ENCODE data around the gene EVX1.

The EVX1 gene

DNA sequence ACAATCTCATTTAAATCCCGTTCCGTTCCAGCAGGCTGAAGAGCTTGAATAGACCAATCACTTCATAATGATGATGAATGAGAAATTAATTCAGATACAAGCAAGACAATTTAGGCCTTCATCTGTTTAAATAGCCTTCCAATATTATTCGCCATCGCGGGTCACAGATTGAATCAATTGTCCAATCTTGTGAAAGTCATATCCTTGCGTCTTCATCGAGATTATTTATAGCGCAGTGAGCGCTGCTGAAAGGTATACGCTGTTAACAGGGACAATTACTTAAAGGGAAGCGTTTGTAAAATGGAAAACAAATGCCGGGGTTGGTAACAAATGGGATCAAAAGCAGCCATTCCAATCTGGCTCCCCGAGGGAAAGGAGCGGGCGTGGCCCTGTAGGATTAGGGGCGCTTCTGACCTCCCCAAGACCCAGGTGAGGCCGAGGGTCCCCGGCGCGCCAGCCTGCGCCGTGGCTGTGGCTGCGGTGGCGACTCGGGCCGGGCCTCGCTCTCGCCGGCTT lies 8.6 kb downstream of the EVX1 start:
- in situ Hi-C loops (cut with HindIII; ENCODE audit: low pct_unique_long_range_greater_than_20kb, low sequenced_read_pairs) = no loop called here
- no peak for TF ChIP-seq JUND (IDR thresholded peaks at IDR 0.05; ENCODE audit: low read depth)
- no peak for DNase-seq (ENCODE audit: low read depth in 1 of 2, low spot score in 1 of 2)

DNA sequence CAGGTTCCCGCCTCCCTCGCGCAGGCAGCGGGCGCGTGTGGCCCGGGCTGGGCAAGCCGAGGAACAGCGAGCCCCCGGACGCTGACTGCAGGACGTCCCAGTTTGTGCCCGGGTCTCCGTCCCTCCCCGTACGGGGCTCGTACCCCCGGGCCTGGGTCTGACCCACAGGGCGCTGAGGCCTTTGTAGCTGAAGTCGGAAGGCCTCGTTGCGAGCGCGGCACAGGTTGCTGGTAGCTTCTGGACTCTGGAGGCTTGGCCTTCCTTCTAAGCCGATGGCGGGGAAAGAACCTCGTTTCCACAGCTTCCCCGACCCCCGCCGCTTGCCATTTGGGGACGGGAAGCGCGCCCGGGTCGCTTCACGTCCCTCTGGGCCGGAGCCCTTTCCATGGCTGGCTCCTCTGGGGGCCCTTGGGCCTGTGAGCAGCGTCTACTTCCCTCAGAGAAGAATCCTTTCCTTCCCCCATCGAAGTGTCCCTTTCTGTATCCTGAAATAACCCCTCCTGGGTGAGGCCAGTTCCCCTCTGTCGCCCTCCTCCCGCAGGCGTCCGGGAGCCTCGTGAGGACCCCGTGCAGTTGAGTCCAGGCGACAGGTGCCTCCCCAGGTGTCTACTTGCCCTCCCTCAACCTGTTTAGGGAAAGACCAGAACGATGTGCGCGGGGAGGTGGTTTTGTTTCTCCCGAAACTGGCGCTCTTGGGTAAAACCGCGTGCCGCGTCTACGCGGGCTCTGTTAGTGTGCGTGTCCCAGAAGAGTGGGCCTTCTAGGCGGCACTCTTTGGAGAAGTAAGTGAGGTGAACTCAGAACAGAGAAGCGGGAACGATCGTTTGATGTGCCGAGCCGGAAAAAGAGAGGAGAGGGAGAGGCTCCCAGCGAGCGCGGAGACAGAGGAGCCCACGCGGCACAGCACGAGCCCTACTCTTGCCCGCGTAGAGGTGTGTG lies 9.3 kb downstream of the EVX1 start:
- no peak for TF ChIP-seq JUND (IDR thresholded peaks at IDR 0.05; ENCODE audit: low read depth)
- in situ Hi-C loops (cut with HindIII; ENCODE audit: low pct_unique_long_range_greater_than_20kb, low sequenced_read_pairs) = no loop called here
- no peak for DNase-seq (ENCODE audit: low read depth in 1 of 2, low spot score in 1 of 2)

DNA sequence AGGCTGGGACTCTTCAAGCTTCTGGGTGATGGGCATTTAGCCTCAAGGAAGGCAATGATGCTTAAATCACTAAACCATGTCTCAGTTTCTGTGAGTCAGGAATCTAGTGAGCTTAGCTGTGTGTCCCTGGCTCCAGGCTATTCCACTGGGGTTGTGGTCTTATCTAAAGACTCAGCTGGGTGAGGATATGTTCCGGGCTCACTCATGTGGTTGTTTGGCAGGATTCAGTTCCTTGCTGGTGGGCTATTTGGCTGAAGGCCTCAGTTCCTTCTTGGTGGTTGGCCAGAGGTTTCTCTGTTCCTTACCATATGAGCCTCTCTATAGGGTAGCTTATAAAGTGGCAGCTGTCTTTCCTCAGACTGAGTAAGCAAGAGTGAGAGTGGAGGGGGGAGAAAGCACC lies 12.0 kb downstream of the EVX1 start:
- TF ChIP-seq JUND (IDR thresholded peaks at IDR 0.05; ENCODE audit: low read depth) = no peak
- no peak for DNase-seq (ENCODE audit: low read depth in 1 of 2, low spot score in 1 of 2)
- in situ Hi-C loops (cut with HindIII; ENCODE audit: low pct_unique_long_range_greater_than_20kb, low sequenced_read_pairs) = no loop called here

- peak in 1 of 2 experiments; percentile 69 for DNase-seq (ENCODE audit: low read depth in 1 of 2, low spot score in 1 of 2)
- in situ Hi-C loops (cut with HindIII; ENCODE audit: low pct_unique_long_range_greater_than_20kb, low sequenced_read_pairs) = no loop called here
- TF ChIP-seq JUND (IDR thresholded peaks at IDR 0.05; ENCODE audit: low read depth) = peak; percentile 93
Measured at GRCh38 chr7:27260211-27260610, 17.6 kb downstream of the EVX1 start.

- DNase-seq (ENCODE audit: low read depth in 1 of 2, low spot score in 1 of 2) = no peak
- in situ Hi-C loops (cut with HindIII; ENCODE audit: low pct_unique_long_range_greater_than_20kb, low sequenced_read_pairs) = no loop called here
- TF ChIP-seq JUND (IDR thresholded peaks at IDR 0.05; ENCODE audit: low read depth) = no peak
Measured at GRCh38 chr7:27262121-27262520, 19.5 kb downstream of the EVX1 start.

DNA sequence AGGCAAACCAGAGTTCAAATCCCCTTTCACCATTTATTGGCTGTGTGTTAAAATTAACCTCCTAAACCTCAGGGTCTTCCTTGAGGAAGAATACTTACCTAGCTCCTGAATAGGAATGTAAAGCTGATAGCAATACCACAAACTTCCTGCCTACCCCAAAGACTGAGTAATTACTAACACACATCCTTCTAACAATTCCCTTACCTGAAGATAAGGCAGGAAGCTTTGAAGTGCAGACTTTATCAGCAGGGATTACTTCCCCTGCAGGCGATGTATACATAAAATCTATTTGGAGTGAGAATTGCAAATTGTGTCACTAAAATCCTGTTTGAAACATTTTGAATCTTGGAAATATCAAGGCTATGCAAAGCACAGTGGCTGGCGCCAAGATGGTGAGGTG lies 21.2 kb downstream of the EVX1 start:
- DNase-seq (ENCODE audit: low read depth in 1 of 2, low spot score in 1 of 2) = no peak
- in situ Hi-C loops (cut with HindIII; ENCODE audit: low pct_unique_long_range_greater_than_20kb, low sequenced_read_pairs) = no loop called here
- TF ChIP-seq JUND (IDR thresholded peaks at IDR 0.05; ENCODE audit: low read depth) = no peak

GRCh38 chr7:27269455-27269854 lies 26.9 kb downstream of the EVX1 start:
- in situ Hi-C loops (cut with HindIII; ENCODE audit: low pct_unique_long_range_greater_than_20kb, low sequenced_read_pairs) = no loop called here
- DNase-seq (ENCODE audit: low read depth in 1 of 2, low spot score in 1 of 2) = no peak
- no peak for TF ChIP-seq JUND (IDR thresholded peaks at IDR 0.05; ENCODE audit: low read depth)

- TF ChIP-seq JUND (IDR thresholded peaks at IDR 0.05; ENCODE audit: low read depth) = no peak
- in situ Hi-C loops (cut with HindIII; ENCODE audit: low pct_unique_long_range_greater_than_20kb, low sequenced_read_pairs) = no loop called here
- no peak for DNase-seq (ENCODE audit: low read depth in 1 of 2, low spot score in 1 of 2)
Measured at GRCh38 chr7:27271384-27271783, 28.8 kb downstream of the EVX1 start.

DNA sequence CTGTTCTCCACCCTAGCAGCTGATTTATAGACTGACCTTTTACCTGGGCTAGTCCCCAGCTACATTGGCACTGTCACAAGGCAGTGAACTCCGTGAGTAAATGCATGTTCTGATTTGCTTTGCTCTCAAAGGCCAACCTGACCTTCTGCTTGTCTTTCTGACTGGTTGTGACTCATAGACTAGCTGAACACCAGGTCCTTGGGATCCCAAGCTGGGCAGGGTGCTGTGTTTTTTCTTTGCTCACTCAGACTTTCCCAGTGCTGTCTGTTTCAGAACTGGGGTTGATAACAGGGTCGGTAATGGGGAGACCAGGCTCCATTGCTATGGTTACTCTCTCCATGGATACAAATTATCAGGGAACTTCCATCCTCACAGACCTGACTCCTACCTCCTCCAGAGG lies 35.0 kb downstream of the EVX1 start:
- in situ Hi-C loops (cut with HindIII; ENCODE audit: low pct_unique_long_range_greater_than_20kb, low sequenced_read_pairs) = no loop called here
- no peak for TF ChIP-seq JUND (IDR thresholded peaks at IDR 0.05; ENCODE audit: low read depth)
- peak in 1 of 2 experiments; percentile 61 for DNase-seq (ENCODE audit: low read depth in 1 of 2, low spot score in 1 of 2)

- in situ Hi-C loops (cut with HindIII; ENCODE audit: low pct_unique_long_range_greater_than_20kb, low sequenced_read_pairs) = no loop called here
- TF ChIP-seq JUND (IDR thresholded peaks at IDR 0.05; ENCODE audit: low read depth) = no peak
- no peak for DNase-seq (ENCODE audit: low read depth in 1 of 2, low spot score in 1 of 2)
Measured at GRCh38 chr7:27283558-27283957, 41.0 kb downstream of the EVX1 start.

GRCh38 chr7:27295236-27295635 lies 52.6 kb downstream of the EVX1 start:
- in situ Hi-C loops (cut with HindIII; ENCODE audit: low pct_unique_long_range_greater_than_20kb, low sequenced_read_pairs) = no loop called here
- no peak for DNase-seq (ENCODE audit: low read depth in 1 of 2, low spot score in 1 of 2)
- no peak for TF ChIP-seq JUND (IDR thresholded peaks at IDR 0.05; ENCODE audit: low read depth)

GRCh38 chr7:27297356-27297755 lies 54.8 kb downstream of the EVX1 start:
- in situ Hi-C loops (cut with HindIII; ENCODE audit: low pct_unique_long_range_greater_than_20kb, low sequenced_read_pairs) = no loop called here
- no peak for DNase-seq (ENCODE audit: low read depth in 1 of 2, low spot score in 1 of 2)
- TF ChIP-seq JUND (IDR thresholded peaks at IDR 0.05; ENCODE audit: low read depth) = no peak
